HG03060 (cell line): Measurements from ENCODE around the gene SP7.
"Not testable (repeated sequence)": the region's sequence is repeated elsewhere in the genome, so short reads cannot be mapped to it uniquely, and the experiment has no call there.

Source experiments
- ATAC-seq: cut with Tn5 transposase; IDR thresholded peaks from one replicate; pipeline ENCODE4 v1.9.1; 2021; ENCODE audit warnings: low read depth, moderate number of reproducible peaks; ENCODE audit not compliant: unreplicated experiment

Gene SP7

GRCh38 chr12:53347905-53348304 is 11.8 kb upstream of the SP7 start:
- ATAC-seq, result no peak

GRCh38 chr12:53346491-53346890 is 10.3 kb upstream of the SP7 start:
- no peak for ATAC-seq

GRCh38 chr12:53345486-53346188 is 9.5 kb upstream of the SP7 start:
- no peak for ATAC-seq

- no peak for ATAC-seq
Observed at GRCh38 chr12:53344824-53345485, 8.8 kb upstream of the SP7 start.

GRCh38 chr12:53344487-53344823 is 8.3 kb upstream of the SP7 start:
- no peak for ATAC-seq

- ATAC-seq, result no peak
Observed at GRCh38 chr12:53343969-53344368, 7.8 kb upstream of the SP7 start.

GRCh38 chr12:53343449-53343848 is 7.3 kb upstream of the SP7 start:
- no peak for ATAC-seq

- no peak for ATAC-seq
Observed at GRCh38 chr12:53340398-53340797, 4.2 kb upstream of the SP7 start.

- no peak for ATAC-seq
Observed at GRCh38 chr12:53338916-53339315, 2.8 kb upstream of the SP7 start.

GRCh38 chr12:53338017-53338416 is 1.9 kb upstream of the SP7 start:
- ATAC-seq, result no peak

- ATAC-seq, result no peak
Observed at GRCh38 chr12:53334822-53335221, 1.3 kb downstream of the SP7 start.

- no peak for ATAC-seq
Observed at GRCh38 chr12:53333845-53334244, 2.3 kb downstream of the SP7 start.

- ATAC-seq, result no peak
Observed at GRCh38 chr12:53333289-53333688, 2.9 kb downstream of the SP7 start.

GRCh38 chr12:53332744-53333143 is 3.4 kb downstream of the SP7 start:
- no peak for ATAC-seq

GRCh38 chr12:53332339-53332738 is 3.8 kb downstream of the SP7 start:
- ATAC-seq, result not testable (repeated sequence)

GRCh38 chr12:53330671-53331070 is 5.5 kb downstream of the SP7 start:
- no peak for ATAC-seq

GRCh38 chr12:53328043-53328435 is 8.1 kb downstream of the SP7 start:
- no peak for ATAC-seq

- no peak for ATAC-seq
Observed at GRCh38 chr12:53327435-53328042, 8.6 kb downstream of the SP7 start.

- no peak for ATAC-seq
Observed at GRCh38 chr12:53326460-53327185, 9.5 kb downstream of the SP7 start.

GRCh38 chr12:53325511-53326061 is 10.6 kb downstream of the SP7 start:
- no peak for ATAC-seq
